Effector memory CD8-positive, alpha-beta T cell (primary cell): ENCODE measurements around the gene OTOF.

ENCODE experiments used
- ATAC-seq: fragments of 150-1000 bp; cut with Tn5 transposase; replicated peaks from 2 replicates; pipeline ENCODE4 v1.10.0; 2021; ENCODE audit warnings: mild to moderate bottlenecking, moderate library complexity
- DNase-seq, 3 experiments: peaks; one replicate each; pipeline ENCODE4 v3.0.0; 2021
- H3K27ac Mint-ChIP-seq, 2 donors: one replicate each; pipeline ENCODE4 v1.8.0; 2022; ENCODE audit warnings: mild to moderate bottlenecking in 2 of 2, mixed read lengths in 2 of 2, moderate library complexity in 2 of 2
- H3K27me3 Mint-ChIP-seq, 2 donors: one replicate each; pipeline ENCODE4 v1.8.0; 2022; ENCODE audit warnings: mixed read lengths in 2 of 2
- H3K36me3 Mint-ChIP-seq: one replicate; pipeline ENCODE4 v1.8.0; 2022; ENCODE audit warnings: mild to moderate bottlenecking, moderate library complexity, mixed read lengths; ENCODE audit not compliant: insufficient read depth
- H3K4me1 Mint-ChIP-seq, 2 donors: one replicate each; pipeline ENCODE4 v1.8.0; 2022; ENCODE audit warnings: low read depth in 2 of 2, mixed read lengths in 2 of 2
- H3K4me3 Mint-ChIP-seq, 2 donors: one replicate each; pipeline ENCODE4 v1.8.0; 2022; ENCODE audit warnings: mild to moderate bottlenecking in 2 of 2, mixed read lengths in 2 of 2, moderate library complexity in 2 of 2
- H3K9me3 Mint-ChIP-seq, 2 donors: one replicate each; pipeline ENCODE4 v1.8.0; 2022; ENCODE audit warnings: mixed read lengths in 2 of 2

The OTOF gene

DNA sequence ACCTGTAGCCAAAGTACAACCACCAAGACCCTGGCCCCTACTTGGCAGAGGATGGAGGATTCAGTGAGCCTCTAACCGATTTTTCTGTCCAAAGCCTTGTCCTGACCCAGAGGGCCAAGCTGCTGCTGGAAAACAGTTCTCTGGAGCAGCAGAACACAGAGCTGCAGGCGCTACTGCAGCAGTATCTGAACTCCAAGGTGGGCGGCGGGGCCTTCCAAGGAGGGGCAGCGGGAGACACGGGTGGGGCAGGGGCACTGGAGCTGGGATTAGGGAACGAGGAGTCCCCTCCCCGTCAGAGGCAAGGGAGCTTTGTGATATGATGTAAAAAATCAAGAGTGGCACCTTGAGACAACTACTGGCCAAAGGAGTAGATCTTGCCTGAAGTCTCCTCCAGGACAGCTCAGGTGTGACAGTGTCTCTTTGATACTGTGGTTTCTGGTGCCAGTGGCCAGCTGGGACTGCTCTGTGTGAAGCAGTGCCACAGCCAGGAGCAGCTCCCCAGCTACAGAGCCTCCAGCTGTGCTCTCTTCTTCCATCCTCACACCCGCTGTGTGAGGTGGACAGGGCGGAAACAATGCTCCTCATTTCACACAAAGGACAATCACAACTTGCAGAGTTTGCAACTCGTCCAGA lies 22.8 kb downstream of the OTOF start:
- Mint-ChIP-seq H3K9me3 (no peaks in the 10 kb centered on the region), H3K27ac (no peak overlapping the region), H3K4me1 (no peaks in the 10 kb centered on the region), H3K4me3 (no peak overlapping the region), H3K27me3 (peaks cover 19 to 26% of the 10 kb centered on the region in 2 donors), H3K36me3 (no peaks in the 10 kb centered on the region)
- no peak for DNase-seq
- no peak for ATAC-seq

DNA sequence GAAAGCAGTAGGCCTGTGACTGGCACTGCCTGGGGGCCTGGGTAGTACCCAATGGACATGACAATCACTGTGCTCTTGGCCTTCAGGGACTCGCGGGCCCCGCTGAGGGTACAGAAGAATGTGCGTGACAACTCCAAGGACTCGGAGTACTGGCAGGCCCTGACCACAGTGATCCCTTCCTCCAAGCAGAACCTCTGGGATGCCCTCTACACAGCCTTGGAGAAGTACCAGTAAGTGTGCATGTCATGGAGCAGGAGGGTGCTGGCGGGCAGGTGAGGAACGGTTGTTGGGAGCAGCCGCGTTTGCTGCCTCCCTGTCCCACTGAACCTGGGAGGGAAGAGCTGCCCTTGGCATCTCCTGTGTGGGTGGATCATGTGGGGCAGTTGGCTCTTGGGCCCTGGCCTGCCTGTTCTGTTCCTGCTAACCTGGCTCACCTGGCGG lies 23.3 kb downstream of the OTOF start:
- Mint-ChIP-seq H3K9me3 (no peaks in the 10 kb centered on the region), H3K27ac (no peak overlapping the region), H3K4me1 (no peaks in the 10 kb centered on the region), H3K27me3 (peaks cover 24 to 29% of the 10 kb centered on the region in 2 donors), H3K4me3 (no peak overlapping the region), H3K36me3 (no peaks in the 10 kb centered on the region)
- DNase-seq (no peak), ATAC-seq (no peak)

DNA sequence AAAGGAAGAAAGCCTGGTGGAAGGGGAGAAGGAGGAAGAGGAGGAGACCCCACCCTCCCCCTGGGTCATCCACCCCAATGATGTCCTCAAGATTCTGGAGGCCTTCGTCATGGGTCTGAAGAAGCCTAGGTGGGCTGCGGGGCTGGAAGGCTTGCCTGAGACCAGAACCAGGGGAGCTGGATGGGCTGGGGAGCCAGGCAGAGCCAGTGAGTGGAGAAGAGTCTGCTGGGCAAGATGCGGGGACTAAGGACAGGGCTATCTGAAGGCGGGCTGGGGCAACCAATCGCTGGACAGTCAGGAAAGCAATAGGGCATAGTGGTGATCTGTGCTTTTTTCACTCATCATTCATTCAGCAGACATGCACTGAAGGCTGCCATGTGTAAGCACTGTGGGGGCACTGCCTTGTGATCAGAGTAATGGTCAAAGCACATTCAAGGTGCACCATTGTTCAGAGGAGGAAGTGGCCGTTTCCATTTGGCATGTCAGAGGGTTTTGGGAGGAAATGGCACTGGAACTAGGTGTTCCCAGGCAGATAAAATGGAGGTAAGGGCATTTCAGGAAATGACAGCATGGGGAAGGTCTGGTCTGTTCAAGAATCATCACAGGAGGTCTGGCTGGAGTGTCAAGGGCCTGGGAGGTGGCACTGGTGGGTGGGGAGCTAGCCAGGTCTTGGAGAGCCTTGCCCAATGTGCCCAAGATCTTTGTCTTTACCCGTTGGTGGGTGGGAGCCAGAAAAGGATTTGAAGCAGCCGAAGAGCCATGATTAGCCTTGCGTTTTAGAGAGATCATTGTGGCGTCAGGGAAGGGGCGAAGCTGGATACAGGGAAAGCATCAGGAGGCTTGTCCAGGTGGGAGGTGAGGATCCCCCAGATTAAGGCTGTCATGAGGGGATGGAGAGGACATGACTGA lies 24.2 kb downstream of the OTOF start:
- Mint-ChIP-seq H3K27me3 (peaks cover 31 to 34% of the 10 kb centered on the region in 2 donors), H3K4me1 (no peaks in the 10 kb centered on the region), H3K27ac (no peak overlapping the region), H3K4me3 (no peak overlapping the region), H3K9me3 (no peaks in the 10 kb centered on the region), H3K36me3 (no peaks in the 10 kb centered on the region)
- ATAC-seq, result no peak
- no peak for DNase-seq

DNA sequence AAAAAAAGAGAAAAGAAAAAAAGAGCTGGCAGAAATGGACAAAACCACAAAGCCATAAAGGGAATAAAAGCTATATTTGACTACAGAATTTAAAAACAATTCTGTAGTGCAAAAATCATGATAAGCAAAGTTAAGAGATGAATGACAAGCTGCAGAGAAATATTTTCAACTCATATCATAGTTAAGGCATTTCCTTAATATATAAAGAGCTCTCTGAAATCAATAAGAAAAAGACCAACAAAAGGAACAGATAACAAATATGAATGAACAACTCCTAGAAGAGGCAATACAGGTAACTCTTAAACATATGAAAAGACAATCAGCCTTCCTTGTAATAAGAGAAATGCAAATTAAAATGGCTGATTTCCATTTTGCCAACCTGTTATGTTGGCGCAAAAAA lies 26.2 kb downstream of the OTOF start:
- Mint-ChIP-seq H3K9me3 (no peaks in the 10 kb centered on the region), H3K4me3 (no peak overlapping the region), H3K4me1 (no peaks in the 10 kb centered on the region), H3K27me3 (peaks cover 35 to 38% of the 10 kb centered on the region in 2 donors), H3K36me3 (no peaks in the 10 kb centered on the region), H3K27ac (no peak overlapping the region)
- DNase-seq (no peak), ATAC-seq (no peak)

DNA sequence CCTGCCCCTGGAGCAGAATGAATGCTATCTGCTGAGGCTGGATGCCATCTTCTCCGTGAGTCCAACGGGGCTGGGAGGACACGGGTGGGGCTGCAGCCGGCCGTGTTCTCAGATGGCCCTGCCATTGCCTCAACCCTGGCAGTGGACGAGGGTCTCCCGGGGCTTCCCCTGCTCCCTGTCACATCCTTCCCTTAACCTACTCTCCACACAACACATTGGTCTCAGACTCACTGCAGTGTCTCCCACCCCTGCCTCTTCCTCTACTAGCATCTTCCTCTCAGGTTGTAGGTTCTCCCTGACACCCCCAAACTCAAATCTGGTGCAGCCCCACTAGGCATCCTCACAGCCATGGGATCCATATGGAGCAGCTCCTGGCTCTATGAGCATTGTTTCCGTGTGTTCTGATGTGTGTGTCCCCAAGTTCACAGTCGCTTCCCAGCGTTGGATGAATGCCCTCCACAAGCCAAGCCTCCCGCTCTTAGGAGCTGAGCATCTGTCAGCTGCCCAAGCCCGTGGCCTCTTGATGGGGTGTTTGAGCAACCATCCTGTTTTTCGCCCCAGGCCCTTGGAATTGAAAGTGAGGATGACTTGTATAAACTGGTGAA lies 27.8 kb downstream of the OTOF start:
- H3K4me3 Mint-ChIP-seq, result no peak overlapping the region
- no peak overlapping the region for H3K27ac Mint-ChIP-seq

DNA sequence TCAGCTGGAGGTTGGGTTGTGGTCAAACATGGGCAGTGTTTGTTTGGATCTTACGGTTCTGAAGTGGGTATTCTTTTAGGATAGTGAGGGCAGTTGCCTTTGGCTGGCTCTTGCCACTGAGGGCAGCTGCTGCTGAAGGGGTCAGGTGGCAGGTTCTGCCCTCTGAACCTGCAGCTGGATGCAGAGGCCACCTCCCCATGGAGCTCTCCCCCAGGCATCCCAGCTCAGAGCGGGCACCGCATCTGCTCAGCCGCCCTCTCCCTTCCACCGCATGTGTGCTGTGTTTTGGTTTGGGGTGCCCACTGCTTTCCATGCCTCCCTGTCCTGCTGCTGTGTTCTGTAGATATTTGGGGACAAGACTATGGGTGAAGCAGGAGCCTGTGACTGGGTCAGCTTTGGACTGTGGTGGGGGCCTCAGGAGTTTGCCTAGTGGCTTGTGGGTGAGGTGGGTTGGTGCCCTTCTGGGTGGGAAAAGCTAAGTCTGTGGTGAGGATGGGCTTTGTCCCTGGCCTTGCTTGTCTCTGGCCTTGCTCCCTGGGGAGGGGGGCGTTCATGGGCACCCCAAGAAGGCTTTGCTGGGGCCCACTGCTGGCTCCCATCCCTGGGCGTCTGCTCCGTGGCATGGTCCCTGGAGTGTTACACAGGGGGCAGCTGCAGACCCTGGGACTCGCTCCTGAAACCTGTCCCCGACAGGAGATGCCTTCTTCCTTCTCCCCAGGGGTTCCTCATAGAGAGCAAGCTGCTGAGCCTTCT lies 28.5 kb downstream of the OTOF start:
- ATAC-seq (no peak), DNase-seq (no peak)
- no peak overlapping the region for H3K27ac Mint-ChIP-seq
- H3K27me3 Mint-ChIP-seq, result peaks cover 33 to 36% of the 10 kb centered on the region in 2 donors
- H3K9me3 Mint-ChIP-seq, result no peaks in the 10 kb centered on the region
- H3K36me3 Mint-ChIP-seq, result no peaks in the 10 kb centered on the region
- H3K4me3 Mint-ChIP-seq, result no peak overlapping the region
- H3K4me1 Mint-ChIP-seq, result no peaks in the 10 kb centered on the region

More for the DNA sequence above, 27.8 kb downstream of the OTOF start:
- no peak for ATAC-seq
- no peaks in the 10 kb centered on the region for H3K4me1 Mint-ChIP-seq
- H3K9me3 Mint-ChIP-seq, result no peaks in the 10 kb centered on the region
- no peak for DNase-seq
- H3K36me3 Mint-ChIP-seq, result no peaks in the 10 kb centered on the region
- peaks cover 35 to 38% of the 10 kb centered on the region in 2 donors for H3K27me3 Mint-ChIP-seq

DNA sequence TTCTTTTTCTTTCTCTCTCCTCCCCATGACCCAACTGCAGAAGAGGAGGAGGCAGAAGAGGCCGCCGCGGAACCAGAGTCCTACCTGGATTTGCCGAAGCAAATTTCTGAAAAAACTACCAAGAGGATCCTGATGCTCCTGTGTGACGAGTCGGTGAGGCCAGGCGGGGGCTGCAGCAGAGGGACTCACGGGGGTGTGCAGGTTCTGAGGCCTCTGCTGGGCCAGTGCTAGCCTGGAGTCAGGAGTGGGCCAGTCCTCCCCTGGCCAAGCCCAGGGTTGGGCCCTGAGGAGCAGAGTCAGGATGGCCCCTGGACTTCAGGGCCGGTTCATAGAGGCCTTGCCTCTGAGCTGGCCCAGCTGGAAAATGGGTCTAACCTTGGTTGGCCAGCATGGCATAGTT lies 29.3 kb downstream of the OTOF start:
- Mint-ChIP-seq H3K4me1 (no peaks in the 10 kb centered on the region), H3K4me3 (no peak overlapping the region), H3K27me3 (peaks cover 25 to 28% of the 10 kb centered on the region in 2 donors), H3K36me3 (no peaks in the 10 kb centered on the region), H3K27ac (no peak overlapping the region), H3K9me3 (no peaks in the 10 kb centered on the region)
- no peak for DNase-seq
- ATAC-seq, result no peak

DNA sequence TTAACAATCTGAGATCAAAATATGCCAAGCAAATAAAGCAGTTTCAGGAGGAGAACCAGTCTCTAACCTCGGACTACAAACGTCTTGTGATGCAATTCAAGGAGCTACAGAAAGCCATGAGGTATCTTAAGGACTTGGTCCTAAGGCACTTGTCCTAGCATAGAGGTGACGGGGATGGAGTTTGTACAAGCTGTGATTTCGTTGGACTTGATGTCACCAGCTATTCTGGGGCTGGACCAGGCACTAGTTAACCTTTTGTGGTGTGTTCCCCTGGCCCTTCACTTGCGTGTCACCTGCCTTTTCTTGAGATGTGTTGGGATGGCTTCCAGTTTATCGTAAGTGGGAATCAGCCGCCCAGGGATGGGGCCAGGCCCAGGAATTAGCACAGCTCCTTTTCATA lies 33.7 kb downstream of the OTOF start:
- Mint-ChIP-seq H3K4me3 (no peak overlapping the region), H3K4me1 (no peaks in the 10 kb centered on the region), H3K27ac (no peak overlapping the region), H3K9me3 (no peaks in the 10 kb centered on the region), H3K27me3 (peaks cover 10 to 14% of the 10 kb centered on the region in 2 donors), H3K36me3 (no peaks in the 10 kb centered on the region)
- ATAC-seq (no peak), DNase-seq (no peak)

DNA sequence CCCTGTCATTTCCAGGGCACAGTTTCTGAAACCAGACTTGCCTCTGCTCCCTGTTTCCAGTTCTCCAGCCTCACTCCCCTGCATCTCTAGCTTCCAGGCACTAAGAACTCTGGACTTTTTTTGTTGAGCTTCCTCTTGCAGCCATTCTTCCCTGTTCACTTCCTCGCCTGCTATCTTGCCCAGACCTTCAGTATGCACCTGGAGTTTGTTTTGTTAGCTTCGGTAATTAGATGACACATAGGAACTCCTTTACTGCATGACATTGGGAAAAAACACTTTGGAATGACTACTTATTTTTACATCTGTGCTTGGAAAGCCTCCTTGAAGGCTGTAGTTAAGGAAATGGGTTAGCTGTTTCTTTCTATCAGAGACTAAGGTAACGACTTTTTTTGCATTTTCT lies 35.2 kb downstream of the OTOF start:
- H3K27me3 Mint-ChIP-seq, result peaks cover 6 to 10% of the 10 kb centered on the region in 2 donors
- H3K27ac Mint-ChIP-seq, result no peak overlapping the region
- no peaks in the 10 kb centered on the region for H3K36me3 Mint-ChIP-seq
- H3K4me3 Mint-ChIP-seq, result no peak overlapping the region
- DNase-seq (no peak), ATAC-seq (no peak)
- H3K4me1 Mint-ChIP-seq, result peaks cover 0 to 1% of the 10 kb centered on the region in 2 donors
- H3K9me3 Mint-ChIP-seq, result no peaks in the 10 kb centered on the region

DNA sequence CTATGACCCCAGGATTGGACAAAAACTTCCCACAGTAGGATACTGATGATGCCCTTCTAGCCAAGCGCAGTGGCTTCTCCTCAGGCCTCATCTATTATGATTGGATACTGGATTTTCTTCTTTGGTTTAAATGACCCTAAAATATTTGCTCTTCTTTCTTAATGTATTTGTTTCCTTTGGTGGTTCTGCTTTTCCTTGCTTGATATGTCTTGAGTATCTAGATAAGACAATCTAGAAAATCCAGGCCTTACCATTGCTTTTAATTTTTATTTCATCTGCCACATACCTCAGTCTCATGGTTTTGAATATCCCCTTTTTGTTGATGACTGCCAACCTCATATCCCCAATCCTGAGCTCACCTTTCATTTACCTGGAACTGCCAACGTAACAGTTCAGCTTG lies 35.6 kb downstream of the OTOF start:
- DNase-seq (no peak), ATAC-seq (no peak)
- Mint-ChIP-seq H3K27me3 (peaks cover 6 to 10% of the 10 kb centered on the region in 2 donors), H3K4me1 (peaks cover 0 to 1% of the 10 kb centered on the region in 2 donors), H3K27ac (no peak overlapping the region), H3K36me3 (no peaks in the 10 kb centered on the region), H3K9me3 (no peaks in the 10 kb centered on the region), H3K4me3 (no peak overlapping the region)

DNA sequence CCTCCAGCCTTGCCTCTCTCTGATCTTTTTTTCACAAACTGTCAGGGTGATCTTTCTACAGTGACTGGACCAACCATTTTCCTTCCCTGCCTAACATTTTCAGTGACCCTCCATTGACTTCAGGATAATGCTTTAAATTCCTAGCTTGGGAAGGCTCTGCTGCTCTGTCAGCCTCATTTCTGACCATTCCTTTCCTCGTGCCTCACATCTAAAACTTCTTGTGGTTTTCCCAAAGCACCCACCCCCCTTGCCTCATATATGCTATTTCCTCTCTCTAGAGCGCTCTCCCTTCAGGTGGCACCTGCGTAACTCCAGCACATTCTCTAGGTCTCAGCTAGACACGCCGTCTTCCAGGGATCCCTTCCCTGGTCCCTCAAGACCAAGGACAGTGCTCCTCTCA lies 39.0 kb downstream of the OTOF start:
- peaks cover 6 to 10% of the 10 kb centered on the region in 2 donors for H3K27me3 Mint-ChIP-seq
- no peak overlapping the region for H3K4me3 Mint-ChIP-seq
- H3K36me3 Mint-ChIP-seq, result no peaks in the 10 kb centered on the region
- no peak for ATAC-seq
- no peaks in the 10 kb centered on the region for H3K9me3 Mint-ChIP-seq
- no peak overlapping the region for H3K27ac Mint-ChIP-seq
- H3K4me1 Mint-ChIP-seq, result peaks cover 0 to 1% of the 10 kb centered on the region in 2 donors
- DNase-seq, result no peak

DNA sequence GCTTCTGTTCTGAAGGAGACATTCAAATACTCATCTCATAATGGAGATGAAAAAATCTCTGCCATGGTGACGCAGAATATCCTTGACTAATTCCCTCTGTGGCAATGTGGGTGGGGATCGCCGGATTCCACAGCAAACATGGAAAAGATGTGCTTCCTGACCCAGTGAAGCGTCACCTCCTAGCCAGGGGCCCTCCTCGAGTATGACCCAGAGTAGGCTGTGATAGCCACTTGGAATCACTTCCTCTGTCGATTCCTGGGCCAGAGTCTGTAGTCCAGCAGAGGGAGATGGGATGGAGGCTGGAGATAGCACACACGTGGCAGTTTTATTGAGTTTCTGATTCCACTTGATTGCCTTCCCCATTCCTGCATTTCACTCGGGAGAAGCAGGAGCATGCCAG lies 39.4 kb downstream of the OTOF start:
- peaks cover 6 to 10% of the 10 kb centered on the region in 2 donors for H3K27me3 Mint-ChIP-seq
- DNase-seq (no peak), ATAC-seq (no peak)
- H3K36me3 Mint-ChIP-seq, result peaks cover 2% of the 10 kb centered on the region
- peaks cover 0 to 1% of the 10 kb centered on the region in 2 donors for H3K4me1 Mint-ChIP-seq
- no peak overlapping the region for H3K27ac Mint-ChIP-seq
- H3K4me3 Mint-ChIP-seq, result no peak overlapping the region
- H3K9me3 Mint-ChIP-seq, result no peaks in the 10 kb centered on the region

DNA sequence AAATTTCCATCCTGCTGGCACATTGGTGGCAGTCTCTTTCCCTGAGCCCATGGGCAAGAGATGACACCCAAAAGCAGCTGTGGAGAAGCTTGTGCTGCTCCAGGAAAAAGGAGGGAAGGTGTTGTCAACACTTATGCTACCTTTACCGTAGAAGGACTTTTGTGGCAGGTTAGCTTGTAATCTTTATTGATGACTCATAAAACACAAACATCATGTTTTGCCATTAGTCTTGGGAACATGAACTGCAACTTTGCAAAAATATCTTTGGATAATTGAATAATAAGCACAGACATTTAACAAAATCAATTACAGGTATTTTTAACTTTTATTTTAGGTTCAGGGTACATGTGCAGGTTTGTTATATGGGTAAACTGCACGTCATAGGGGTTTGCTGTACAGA lies 42.8 kb downstream of the OTOF start:
- no peak overlapping the region for H3K27ac Mint-ChIP-seq
- peaks cover 27 to 30% of the 10 kb centered on the region in 2 donors for H3K27me3 Mint-ChIP-seq
- no peak for DNase-seq
- no peaks in the 10 kb centered on the region for H3K9me3 Mint-ChIP-seq
- peaks cover 0 to 1% of the 10 kb centered on the region in 2 donors for H3K4me1 Mint-ChIP-seq
- ATAC-seq, result no peak
- H3K36me3 Mint-ChIP-seq, result peaks cover 4% of the 10 kb centered on the region
- H3K4me3 Mint-ChIP-seq, result no peak overlapping the region
